Epithelial cell of proximal tubule (primary cell): Measurements from ENCODE around the gene TOLLIP. TPM values are rescaled to one million over a fixed set of nuclear protein-coding genes. Genes with fewer than 3 reads are reported as not detected.

ENCODE experiments used
- DNase-seq: peaks from one replicate; pipeline ENCODE4 v3.0.0-alpha.2; 2011; ENCODE audit warnings: low read depth
- H3K4me3 ChIP-seq: 2 replicates; pipeline ENCODE4 v1.5.1; 2011; ENCODE audit warnings: low read depth, mild to moderate bottlenecking, low read length
- total RNA-seq: library from RNA; depleted of rRNA; stranded (reverse); fragments of >200 nt; gene quantifications from 2 replicates; pipeline ENCODE4 v1.2.3, GENCODE V29; 2015
- TF ChIP-seq, protein P1 (sequence below): conservative IDR thresholded peaks from 2 replicates; pipeline ENCODE4 v1.5.1; 2012; ENCODE audit warnings: low read depth, mild to moderate bottlenecking, low read length

Gene TOLLIP
- total RNA-seq, 1 donor from 2014 or later, result 22.0 TPM

DNA sequence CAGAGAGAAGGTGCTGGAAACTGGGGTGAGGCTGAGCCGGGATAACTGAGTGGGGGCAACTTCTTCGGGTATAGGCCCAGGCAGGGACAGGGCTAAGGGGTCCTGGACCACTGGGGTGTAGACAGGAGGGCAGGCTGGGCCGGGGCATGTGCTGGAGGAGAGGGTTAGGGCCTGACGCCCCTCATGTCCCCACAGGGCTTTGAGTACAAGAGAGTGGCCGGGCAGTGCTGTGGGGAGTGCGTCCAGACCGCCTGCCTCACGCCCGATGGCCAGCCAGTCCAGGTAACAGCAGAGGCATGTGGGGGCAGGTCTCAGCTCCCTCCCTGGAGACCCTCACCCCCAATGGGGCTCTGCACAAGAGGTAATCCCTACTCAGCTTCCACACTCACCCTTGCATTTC, 49.9 kb downstream of the TOLLIP start:
- no peak overlapping the region for H3K4me3 ChIP-seq
- DNase-seq, result no peak
- TF ChIP-seq, protein P1, sequence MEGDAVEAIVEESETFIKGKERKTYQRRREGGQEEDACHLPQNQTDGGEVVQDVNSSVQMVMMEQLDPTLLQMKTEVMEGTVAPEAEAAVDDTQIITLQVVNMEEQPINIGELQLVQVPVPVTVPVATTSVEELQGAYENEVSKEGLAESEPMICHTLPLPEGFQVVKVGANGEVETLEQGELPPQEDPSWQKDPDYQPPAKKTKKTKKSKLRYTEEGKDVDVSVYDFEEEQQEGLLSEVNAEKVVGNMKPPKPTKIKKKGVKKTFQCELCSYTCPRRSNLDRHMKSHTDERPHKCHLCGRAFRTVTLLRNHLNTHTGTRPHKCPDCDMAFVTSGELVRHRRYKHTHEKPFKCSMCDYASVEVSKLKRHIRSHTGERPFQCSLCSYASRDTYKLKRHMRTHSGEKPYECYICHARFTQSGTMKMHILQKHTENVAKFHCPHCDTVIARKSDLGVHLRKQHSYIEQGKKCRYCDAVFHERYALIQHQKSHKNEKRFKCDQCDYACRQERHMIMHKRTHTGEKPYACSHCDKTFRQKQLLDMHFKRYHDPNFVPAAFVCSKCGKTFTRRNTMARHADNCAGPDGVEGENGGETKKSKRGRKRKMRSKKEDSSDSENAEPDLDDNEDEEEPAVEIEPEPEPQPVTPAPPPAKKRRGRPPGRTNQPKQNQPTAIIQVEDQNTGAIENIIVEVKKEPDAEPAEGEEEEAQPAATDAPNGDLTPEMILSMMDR, result no peak

DNA sequence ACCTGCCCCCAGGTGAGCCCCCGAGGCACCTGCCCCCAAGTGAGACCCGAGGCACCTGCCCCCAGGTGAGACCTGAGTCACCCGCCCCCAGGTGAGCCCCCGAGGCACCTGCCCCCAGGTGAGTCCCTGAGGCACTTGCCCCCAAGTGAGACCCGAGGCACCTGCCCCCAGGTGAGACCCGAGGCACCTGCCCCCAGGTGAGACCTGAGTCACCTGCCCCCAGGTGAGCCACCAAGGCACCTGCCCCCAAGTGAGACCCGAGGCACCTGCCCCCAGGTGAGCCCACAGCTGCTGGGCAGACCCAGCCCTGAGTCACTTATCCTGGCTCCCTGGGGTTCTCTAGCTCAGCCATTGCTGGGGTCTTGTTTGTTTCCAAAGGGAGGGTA, 50.4 kb downstream of the TOLLIP start:
- no peak overlapping the region for H3K4me3 ChIP-seq
- no peak for DNase-seq
- TF ChIP-seq, protein P1, result no peak

DNA sequence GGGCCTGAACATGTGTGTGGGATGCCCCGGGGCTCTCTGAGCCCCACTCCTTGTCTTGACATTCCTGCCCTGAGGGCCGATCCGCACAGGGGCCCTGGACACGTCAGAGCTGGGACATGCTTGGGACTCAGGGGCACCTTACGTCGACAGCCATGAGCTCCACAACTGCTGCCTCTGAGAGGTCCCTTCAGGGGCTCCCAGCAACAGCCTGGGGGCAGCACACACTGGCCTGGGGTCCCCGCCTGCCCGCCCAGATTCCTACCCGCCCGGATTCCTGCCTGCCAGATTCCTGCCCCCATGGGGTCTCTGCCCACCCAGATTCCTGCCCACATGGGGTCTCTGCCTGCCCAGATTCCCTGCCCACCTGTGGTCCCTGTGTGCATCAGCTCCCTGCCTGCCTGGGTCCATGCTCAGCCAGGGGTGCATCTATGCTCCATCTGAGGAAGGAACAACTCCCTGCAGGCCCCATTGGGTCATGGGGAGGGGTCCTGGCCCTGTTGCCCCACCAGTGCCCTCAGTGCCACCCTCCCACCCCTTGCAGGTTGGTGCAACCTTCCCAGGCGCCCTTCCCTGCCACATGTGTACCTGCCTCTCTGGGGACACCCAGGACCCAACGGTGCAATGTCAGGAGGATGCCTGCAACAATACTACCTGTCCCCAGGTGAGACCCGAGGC, 50.9 kb downstream of the TOLLIP start:
- TF ChIP-seq, protein P1, result no peak
- H3K4me3 ChIP-seq, result no peak overlapping the region
- no peak for DNase-seq

GRCh38 chr11:1257916-1258315, 51.5 kb downstream of the TOLLIP start:
- TF ChIP-seq, protein P1, result no peak
- no peak overlapping the region for H3K4me3 ChIP-seq
- no peak for DNase-seq

- TF ChIP-seq, protein P1, result no peak
- H3K4me3 ChIP-seq, result no peak overlapping the region
- DNase-seq, result no peak
These were observed 52.1 kb downstream of the TOLLIP start for GRCh38 chr11:1257366-1257765.

GRCh38 chr11:1256257-1257045, 53.0 kb downstream of the TOLLIP start:
- DNase-seq, result no peak
- TF ChIP-seq, protein P1, result no peak
- H3K4me3 ChIP-seq, result no peak overlapping the region
